COLO668 (cell line): ENCODE data around the gene ERAL1.
"Not testable (repeated sequence)": the region's sequence is repeated elsewhere in the genome, so short reads cannot be mapped to it uniquely, and the experiment has no call there.

ENCODE experiments used
- DNase-seq: peaks from one replicate; lab custom pipeline; 2025; ENCODE audit not compliant: unreplicated experiment; lab: John Stamatoyannopoulos, UW

ERAL1 gene

DNA sequence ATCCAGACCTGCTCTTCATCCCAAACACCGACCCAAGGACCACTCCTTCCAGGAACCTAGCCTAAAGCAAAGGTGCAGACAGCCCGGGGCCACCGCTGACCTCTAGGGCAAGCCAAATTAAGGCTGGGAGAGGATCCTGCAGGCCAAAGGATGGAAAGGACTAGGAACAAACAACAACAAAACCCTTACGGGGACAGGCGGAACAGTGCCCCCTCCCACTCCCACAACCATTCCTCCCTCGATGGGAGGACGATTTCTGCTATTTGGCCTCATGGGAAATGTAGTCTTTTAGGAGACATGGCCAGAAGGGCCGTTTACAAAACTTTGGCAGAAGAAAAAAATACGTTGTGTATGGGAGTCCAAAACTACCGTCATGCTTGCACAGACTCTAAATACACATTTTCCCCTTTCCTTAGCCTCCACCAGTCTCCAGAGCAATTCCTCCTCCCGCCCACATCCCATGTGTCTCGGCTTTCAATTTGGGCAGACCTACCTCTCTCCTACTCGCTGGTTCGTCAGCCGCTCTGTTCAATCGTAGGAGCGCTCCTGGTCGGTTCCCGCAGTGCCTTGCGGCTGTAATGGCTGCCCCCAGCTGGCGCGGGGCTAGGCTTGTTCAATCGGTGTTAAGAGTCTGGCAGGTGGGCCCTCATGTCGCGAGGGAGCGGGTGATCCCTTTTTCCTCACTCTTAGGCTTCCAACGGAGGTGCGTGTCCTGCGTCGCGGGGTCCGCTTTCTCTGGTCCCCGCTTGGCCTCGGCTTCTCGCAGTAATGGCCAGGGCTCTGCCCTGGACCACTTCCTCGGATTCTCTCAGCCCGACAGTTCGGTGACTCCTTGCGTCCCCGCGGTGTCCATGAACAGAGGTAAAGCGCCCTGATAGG, at the start of gene ERAL1:
Gene ERAL1, plus strand, starts transcription at position 560 of the 879 bp plus-strand sequence. Its CDS starts 19 bp downstream, at position 579.
- peak; percentile 77 for DNase-seq

DNA sequence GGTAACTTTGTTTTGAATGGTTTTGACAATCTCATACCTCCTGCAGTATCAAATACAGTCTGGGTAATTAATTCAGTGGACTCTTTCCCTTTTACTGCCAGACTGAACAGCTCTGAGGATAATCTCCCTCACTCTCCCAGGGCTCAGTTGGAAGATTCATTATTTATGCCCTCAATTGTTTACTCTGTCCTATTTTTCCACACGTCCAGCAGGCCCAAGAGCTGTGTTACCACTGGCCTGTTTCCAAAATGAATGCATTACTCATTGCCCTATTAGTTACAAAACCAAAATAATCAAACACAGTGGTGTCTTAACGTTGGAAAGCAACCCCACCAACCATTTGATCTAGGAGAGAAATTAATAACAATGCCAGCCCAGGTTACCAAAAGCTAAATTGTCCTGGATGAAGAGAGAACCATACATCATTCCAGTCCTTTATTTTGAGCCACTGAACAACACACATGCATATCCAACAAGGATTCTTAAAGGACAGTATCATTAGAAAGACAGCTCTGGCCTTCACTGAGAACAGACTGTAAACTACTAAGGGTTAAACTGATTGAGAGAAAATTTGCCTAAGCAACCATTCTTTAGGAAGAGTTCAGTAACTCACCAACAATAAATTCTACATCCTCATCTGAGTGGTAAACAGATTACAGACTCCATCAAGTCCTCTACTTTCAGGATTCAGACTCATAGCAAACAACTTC, 46.7 kb upstream of the ERAL1 start:
- peak; percentile 7 for DNase-seq

DNA sequence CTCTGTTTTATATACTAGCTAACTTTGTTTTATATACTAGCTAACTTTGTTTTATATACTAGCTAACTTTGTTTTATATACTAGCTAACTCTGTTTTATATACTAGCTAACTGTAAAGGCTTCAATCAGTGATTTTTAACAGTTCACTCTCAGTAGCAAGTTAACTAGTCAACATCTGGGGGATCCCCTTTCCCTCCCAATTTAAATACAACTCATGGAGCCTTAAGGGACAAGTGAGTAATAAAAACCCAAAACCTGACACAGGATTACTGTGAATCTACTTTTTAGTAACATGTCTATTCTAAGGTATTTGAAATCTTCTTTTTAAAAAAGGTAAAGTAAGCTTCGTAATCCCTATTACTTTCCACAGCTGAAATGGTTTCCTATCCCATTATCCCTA, 44.4 kb upstream of the ERAL1 start:
- DNase-seq = no peak

DNA sequence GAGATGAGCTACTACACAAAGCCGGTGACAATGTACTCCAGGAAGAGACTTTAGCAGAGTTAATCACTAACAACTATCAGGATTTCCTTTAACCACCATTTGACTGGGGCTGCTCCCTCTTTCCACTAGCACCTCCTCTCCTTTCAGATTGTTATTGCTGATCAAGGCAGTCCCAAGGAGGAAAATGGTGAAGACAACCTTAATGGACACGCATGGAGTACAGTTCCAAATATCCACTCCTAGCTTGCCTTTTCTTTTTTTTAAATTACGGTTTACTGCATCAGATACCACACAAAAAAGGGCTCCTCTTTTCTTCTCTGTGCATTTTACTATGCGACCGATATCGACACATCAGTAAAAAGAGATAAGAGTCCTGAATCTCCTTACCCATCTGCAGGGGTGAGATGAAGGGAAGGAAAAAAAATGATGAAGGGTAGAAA, 43.1 kb upstream of the ERAL1 start:
- DNase-seq = peak; percentile 0

DNA sequence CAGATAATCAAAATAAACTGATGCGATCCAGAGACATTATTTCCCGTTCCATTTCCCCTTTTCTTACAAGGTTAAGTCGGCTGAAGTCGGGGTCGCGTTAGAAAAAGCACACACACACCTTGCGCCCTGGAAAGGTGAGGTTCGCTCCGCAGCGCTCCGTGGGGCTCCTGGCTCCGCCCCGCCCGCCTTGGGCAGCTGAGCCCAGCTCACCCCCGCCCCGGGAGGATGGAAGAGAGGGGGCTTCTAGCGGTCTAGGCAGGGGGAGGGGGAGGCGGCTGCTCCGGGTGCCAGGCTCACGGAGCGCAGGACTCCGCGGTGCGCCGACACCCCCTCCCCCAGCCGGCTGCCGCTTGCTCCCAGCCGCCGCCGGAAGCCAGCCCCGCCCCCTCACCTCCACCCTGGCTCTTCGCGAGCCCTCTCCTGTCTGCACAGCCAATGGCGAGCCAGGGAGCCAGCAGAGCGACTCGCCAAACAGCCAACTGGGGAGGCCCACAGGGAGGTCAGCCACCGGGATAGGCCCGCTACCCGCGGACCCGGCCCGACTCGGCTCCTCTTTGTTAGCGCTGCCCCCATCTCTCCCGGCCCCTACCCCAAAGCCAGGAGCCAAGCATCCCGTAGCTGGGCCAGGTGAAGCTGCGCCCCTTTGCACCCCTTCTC, 42.6 kb upstream of the ERAL1 start:
- DNase-seq = peak; percentile 93

DNA sequence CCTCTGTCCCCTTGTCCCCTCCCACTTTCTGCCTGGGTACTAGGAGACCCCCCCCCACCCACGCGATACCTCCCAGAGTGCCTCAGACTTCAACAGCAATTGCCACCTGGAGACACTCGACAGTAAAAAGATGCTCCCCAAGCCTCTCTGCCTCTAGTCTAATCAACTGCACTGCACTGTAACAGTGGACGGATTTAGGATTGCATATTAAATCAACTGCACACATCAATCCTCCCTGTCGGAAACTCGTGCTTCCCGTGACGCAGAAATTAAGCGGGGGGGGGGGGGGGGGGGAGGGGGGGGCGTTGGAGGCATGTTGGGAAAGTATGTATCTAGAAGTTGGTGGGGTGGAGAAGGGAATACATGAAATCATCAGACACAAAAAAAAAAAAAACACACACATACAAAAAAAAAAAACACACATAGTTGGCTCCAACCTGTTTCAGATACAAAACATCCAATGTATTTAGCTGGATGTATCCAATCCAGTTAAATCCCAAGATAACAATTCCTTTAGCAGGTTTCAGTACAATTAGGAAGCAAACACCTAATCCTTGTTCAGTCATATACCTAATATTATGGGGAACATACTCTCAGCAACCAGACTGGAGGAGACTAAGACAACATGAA, 42.0 kb upstream of the ERAL1 start:
- DNase-seq = no peak

DNA sequence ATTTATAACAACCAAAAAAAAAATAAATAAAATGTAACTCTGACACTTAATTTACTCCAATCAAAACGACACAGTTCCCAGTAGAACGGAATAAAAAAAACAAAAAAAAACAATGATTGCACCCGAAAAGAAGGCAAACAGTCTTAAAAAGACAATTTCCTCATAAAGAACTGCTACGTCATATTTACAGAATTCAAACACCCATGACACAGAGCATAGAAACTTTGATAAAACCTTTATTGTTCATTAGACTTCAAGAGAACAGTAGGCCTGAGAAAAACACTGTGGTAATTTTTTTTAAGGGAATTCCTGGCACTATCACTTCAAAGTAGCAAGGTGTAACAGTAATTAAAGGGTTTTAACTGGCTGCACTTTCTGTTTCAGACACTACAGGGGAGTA, 38.3 kb upstream of the ERAL1 start:
- no peak for DNase-seq

DNA sequence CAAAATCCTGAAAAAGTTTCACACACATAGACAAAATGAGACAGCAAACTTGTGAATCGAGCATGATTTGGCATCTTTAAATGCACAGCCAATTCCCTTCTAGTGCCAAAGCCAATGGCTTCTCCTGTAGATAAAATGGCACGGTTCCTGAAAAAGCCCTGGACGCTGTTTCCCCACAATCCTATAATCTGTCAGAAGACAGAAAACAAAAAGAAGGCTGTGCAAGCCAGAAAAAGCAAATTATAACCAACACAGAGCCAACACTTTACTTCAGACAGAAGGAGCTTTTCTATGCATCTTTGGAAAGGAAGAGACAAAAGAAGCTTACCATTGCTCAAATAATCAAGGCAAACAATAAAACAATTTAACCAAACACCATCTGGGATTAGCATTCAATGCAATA, 36.0 kb upstream of the ERAL1 start:
- no peak for DNase-seq

DNA sequence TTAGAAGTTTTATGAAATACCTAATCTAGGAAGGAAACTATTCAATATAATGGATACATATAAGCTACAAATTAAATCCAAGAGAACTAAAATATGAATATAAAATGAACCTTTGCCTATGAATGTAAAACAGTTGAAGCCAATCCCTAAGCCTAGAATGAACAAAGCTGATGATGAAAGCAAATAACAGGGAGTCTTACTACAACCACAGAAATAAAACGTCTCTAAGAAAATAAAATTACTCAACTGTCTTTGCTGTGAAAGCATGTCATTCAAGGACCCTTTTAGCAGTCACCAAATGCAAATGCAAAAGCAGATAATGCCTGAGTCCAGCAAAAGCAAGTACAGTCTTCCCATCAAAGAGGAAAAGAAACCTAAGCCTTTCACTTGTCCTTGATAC, 35.2 kb upstream of the ERAL1 start:
- DNase-seq = no peak

DNA sequence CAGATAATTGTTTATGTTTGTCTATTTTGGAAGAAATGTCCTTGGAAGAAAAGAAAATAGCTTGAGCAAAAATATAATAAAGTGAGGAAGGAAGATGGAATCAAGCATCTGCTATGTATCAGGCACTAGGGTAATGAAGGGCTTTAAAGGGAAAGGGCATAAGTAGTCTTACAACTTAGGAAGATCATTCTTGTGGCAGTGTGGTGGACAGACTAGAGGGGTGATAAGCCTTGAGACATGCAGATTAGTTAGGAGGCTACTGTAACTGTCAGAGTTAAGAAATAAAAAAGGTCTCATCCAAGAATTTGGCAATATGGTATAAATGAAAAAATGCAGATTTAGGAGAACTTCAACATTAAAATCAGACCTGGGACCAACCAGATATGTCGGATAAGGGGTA, 27.1 kb upstream of the ERAL1 start:
- DNase-seq = no peak

DNA sequence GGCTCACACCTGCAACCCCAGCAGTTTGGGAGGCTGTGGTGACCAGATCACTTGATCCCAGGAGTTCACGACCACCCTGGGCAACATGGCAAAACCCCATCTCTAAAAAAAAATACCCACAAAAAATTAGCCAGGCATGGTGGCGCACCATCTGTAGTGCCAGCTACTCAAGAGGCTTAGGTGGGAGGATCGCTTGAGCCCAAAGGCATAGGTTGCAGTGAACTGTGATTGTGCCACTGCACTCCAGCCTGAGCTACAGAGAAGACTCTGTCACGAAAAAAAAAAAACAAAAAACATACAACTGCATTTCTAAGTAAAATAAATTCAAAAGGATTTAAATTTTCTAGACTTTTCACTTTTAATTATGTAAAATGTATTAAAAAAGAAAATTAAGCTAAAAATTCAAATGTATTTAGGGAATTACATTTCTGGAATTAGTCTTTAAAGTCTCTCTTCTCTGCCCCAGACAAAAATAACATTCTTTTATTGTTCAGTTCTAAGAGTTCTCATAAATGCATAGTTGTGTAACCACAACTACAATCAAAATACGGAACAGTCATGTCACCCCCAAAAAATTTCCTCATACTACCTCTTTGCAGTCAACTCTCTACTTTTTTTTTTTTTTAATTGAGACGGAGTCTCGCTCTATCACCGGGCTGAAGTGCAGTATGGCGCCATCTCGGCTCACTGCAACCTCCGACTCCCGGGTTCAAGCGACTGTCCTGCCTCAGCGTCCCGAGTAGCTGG, 26.3 kb upstream of the ERAL1 start:
- no peak for DNase-seq

DNA sequence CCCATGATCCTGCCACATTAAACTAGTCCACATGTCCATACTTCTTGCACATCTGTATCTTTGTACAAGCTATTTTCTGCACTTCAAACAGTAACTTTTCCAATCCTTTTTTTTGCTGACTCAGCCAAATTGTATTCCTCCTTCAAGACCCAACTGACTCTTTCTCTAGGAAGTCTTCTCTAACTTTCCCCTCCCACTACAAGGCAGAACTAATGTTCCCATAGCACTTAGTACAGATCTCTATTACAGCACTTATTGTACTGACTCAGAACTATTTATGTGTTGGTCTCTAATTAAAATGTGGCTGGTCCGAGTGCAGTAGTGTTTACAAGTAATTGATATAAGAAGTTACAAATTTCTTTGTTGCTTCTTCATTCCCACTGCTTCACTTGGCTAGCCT, 20.4 kb upstream of the ERAL1 start:
- DNase-seq = no peak

DNA sequence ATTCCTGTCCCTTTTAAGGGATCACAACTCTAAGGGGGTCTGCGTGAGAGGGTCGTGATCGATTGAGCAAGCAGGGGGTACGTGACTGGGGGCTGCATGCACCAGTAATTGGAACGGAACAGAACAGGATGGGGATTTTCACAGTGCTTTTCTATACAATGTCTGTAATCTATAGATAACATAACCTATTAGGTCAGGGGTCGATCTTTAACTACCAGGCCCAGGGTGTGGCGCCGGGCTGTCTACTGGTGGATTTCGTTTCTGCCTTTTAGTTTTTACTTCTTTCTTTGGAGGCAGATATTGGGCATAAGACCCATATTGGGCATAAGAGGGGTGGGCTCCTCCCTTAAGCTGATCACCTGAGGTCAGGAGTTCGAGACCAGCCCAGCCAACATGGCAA, 18.3 kb upstream of the ERAL1 start:
- not testable (repeated sequence) for DNase-seq

DNA sequence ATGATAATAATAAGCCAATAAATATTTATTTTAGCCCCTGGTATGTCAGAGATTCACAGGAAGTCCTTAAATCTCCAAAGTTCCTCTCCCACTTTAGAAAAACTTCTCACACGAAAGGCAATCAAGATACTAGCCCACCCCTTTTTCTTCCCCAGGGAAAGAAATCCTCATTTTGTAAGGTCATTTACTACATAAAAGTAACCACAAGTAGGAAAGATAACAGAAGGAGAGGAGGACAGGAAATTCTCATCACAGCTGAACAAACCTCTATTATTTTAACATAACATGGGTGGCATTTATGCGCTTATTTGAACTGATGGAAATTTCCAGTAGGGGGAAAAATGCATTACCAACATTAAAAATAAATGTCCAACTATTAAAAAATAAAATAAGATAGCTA, 15.6 kb upstream of the ERAL1 start:
- no peak for DNase-seq

DNA sequence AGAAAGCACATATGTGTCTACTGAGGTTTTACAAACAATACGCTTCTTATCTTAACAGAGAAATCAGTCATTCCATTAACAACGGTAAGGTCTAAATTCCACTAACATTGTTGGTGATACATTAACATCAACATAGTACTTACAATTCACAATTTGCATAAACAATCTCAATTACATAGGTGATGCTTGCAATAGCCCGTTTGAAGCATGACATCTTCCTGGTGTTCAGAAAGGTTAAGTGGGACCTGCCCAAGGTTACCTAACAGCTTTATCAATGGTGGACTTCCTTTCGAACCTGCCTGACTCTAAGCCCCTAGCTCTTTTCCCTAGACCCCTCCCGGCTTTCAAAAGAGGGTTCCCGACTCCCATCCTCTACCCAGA, 12.9 kb upstream of the ERAL1 start:
- DNase-seq = no peak

DNA sequence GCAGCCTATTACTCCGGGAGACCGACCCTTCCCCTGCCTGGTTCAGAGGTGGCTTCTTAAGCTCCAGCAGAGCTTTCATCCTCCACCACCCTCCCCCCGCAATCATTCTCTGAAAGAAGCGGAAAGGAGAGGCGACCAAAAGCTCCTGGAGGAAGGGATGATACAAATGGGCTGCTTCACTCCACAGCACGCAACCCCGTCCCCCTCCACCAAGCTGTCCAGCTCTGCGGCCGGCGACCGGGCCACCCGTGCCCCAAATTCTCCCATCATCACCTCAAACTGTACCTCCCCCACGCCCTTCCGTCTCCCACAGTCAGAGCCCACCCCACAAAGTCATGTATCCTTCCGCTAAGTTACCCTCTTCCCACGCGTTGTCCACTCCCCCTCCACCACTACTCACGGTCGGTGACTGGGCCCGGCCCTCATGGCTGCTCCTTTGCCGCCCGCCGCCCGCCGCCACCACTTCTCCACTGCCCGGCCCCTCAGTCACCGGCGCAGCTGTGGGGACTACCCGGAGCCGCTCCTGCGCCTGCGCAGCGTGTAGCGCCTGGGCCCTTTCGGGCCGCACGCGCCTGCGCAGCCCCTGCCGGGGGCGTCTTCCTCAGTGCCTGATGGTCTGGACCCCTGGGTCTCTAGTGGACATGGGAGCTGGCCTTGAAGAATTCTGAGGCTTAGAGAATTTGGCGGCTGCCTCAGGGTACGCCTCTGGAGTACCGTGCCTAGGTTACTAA, 12.4 kb upstream of the ERAL1 start, which contains the start of gene FAM222B:
Gene FAM222B, minus strand, starts transcription at position 509 of the 731 bp plus-strand sequence. CDS start 76,123 bp downstream, outside the sequence.
- DNase-seq = peak; percentile 85

DNA sequence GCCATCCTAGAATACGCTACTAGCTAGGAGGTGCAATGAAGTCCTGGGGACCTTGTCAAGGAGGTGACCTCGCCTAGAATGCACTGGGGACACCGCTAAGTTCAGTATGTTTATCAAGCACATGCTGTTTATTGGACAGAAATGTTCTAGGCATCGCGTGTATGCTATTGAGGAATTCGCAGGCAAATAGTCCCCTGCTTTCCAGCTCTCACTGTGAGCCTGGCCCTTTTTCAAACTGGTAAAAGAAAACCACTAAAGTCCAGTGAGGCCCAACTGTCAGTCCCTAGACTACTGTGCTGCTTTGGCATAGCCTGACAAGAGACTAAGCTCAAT, 11.0 kb upstream of the ERAL1 start:
- DNase-seq = no peak

DNA sequence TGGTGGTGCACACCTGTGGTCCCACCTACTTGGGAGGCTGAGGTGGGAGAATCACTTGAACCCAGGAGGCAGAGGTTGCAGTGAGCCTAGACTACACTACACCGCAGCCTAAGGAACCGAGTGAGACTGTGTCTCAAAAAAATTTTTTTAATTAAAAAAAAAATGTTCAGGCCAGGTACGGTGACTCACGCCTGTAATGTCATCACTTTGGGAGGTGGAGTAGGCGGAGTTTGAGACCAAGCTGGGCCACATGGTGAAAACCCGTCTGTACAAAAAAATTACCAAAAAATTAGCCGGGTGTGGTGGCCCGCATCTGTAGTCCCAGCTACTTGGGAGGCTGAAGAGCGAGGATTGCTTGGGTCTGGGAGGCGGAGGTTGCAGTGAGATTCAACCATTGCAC, 8.6 kb upstream of the ERAL1 start:
- DNase-seq = no peak

DNA sequence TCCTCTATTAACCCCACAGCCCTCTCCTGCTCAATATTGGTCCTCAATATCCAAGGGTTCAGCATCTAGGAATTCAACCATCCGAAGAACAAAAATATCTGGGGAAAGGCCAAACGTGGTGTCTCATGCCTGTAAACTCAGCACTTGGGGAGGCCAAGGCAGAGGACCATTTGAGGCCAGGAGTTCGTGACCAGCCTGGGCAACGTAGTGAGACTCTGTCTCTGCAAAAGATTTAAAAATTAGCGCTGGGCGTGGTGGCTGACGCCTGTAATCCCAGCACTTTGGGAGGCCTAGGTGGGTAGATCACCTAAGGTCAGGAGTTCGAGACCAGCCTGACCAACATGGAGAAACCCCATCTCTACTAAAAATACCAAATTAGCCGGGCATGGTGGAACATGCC, 8.1 kb upstream of the ERAL1 start:
- not testable (repeated sequence) for DNase-seq

DNA sequence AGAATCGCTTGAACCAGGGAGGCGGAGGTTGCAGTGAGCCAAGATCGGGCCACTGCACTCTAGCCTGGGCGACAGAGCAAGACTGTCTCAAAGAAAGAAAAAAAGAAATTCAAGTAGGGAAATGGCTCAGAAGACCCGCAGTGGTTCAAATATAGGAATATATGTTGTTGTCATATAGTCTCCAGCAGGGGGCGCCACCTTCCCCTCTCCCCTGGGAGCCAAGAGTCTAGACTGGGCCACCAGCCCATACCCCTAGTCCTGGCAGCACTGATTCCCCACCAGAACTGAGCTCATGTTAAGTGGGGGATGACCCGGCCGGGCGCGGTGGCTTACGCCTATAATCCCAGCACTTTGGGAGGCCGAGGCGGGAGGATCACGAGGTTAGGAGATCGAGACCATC, 6.1 kb upstream of the ERAL1 start:
- DNase-seq = peak; percentile 25
